Head of caudate nucleus (tissue), 42 donors: ENCODE results near the gene ASNS.
A peak's percentile ranks its signal among the peaks of the same experiment; 100 is the strongest.
"Not testable (repeated sequence)": the region's sequence is repeated elsewhere in the genome, so short reads cannot be mapped to it uniquely, and the experiment has no call there.

Experiments
- DNase-seq, 42 donors: peaks; one replicate each; pipeline versions ENCODE4 v3.0.0 to v3.0.0-alpha.2; 2020 to 2021; ENCODE audit warnings: mixed read lengths in 7 of 42
- intact Hi-C: fragments of 100-400 bp; cut with DNase I; formaldehyde crosslinking; loops from one replicate; pipeline ENCODE4 v1.15.0; 2022

ASNS gene, protein sequence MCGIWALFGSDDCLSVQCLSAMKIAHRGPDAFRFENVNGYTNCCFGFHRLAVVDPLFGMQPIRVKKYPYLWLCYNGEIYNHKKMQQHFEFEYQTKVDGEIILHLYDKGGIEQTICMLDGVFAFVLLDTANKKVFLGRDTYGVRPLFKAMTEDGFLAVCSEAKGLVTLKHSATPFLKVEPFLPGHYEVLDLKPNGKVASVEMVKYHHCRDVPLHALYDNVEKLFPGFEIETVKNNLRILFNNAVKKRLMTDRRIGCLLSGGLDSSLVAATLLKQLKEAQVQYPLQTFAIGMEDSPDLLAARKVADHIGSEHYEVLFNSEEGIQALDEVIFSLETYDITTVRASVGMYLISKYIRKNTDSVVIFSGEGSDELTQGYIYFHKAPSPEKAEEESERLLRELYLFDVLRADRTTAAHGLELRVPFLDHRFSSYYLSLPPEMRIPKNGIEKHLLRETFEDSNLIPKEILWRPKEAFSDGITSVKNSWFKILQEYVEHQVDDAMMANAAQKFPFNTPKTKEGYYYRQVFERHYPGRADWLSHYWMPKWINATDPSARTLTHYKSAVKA

DNA sequence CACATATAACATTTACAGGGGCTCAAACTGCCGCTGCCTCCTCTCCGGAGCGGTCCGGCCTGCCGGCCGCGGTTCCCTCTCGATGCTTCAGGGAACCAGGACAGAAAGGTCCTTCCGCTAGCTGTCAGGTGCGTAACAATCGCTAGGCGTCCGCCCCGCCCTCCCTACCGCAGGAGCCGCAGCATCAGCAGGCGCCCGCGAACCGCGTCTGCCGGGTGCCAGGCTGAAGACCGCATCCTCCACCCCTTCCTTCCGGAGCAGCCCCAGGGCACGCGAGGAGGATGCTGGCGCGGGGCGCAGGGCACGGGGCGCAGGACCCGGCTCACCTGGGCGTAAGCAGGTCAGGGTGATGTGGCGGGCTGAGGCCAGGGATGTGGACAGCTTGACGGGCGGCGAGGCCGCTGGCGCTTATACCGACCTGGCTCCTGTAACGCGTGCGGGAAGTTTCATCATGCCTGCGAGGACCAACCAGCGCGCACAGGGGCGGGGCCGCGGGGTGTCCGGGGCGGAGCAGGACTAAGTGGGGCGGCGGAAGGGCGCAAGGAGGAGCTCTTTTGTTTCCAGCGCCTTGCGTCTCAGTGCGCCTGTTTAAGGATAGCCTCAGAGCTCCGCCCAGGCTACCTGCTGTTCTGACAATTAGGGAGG is at the start of gene ASNS:
Gene ASNS (minus strand): TSS at position 384 of the 645 bp plus-strand sequence. CDS start 3,252 bp downstream, outside the sequence.
- intact Hi-C loops: no loop called here
- peak; percentile 85 to 98 (median 95) for DNase-seq

DNA sequence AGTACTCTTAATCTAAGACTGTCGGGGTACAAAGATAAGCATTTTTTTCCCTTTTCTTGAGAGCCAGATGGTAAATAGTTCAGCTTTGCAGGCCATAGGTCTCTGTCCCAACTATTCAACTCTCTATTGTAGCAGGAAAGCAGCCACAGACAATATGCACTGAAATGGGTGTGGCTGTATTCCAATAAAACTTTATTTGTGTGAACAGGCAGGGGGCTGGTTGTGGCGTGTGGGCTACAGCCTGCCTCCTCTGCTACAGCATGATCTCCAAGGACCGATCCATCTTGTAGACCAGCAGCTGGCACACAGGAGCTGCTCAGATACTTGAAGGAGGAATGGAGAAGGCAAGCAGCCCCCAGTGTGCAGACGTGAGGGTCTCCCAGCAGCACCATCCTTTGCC is 49.0 kb upstream of the ASNS start:
- DNase-seq: not testable (repeated sequence)

DNA sequence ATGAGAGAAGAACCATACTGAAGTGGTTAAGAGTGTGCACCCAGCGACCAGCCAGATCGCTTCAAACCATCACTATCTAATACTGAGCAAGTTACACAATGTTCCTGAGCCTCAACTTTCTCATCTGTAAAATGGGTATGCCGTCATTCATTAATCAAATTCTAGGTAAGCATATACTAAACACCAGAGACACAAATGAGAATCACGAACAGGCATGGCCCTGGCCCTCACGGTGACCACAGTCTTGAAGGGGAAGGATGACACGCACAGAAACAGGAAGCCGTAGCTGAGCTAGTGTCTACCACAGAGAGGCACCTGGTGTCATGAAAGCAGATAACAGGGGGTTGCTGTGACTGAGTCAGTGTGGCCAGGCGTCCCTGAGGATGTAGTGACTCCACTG is 43.1 kb upstream of the ASNS start:
- DNase-seq, intact Hi-C loops: not testable (repeated sequence)

More for the DNA sequence above, 49.0 kb upstream of the ASNS start:
- intact Hi-C loops: not testable (repeated sequence)

DNA sequence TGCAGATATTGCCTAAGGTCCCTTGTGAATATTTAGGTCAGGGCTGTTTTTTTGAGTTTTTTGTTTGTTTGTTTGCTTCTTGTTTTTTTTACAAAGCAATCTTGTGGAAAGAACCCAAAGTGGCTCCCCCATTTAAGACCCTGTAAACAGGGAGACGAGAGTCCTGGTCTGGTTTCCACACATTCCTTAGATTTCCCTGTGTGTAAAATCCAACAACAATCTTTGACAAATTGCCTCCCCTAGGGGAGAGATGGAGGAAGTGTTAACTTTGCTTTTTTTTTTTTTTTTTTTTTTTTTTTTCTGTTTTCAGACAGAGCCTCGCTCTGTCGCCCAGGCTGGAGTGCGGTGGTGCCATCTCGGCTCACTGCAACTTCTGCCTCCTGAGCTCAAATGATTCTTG is 40.1 kb upstream of the ASNS start:
- intact Hi-C loops, DNase-seq: not testable (repeated sequence)

DNA sequence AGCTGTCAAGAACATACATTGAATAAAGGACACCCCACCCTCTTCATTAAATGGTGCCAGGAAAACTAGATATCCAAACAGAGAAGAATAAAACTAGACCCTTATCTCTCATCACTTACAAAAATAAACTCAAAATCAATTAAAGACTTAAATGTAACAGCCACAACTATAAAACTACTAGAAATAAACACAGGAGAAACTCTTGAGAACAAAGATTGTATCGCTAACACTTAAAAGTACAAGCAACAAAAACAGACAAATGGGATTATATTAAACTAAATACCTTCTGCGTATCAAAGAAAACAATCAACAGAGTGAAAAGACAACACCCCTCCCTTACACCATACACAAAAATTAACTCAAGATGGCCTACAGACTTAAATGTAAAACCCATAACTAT is 24.7 kb upstream of the ASNS start:
- intact Hi-C loops, DNase-seq: not testable (repeated sequence)

DNA sequence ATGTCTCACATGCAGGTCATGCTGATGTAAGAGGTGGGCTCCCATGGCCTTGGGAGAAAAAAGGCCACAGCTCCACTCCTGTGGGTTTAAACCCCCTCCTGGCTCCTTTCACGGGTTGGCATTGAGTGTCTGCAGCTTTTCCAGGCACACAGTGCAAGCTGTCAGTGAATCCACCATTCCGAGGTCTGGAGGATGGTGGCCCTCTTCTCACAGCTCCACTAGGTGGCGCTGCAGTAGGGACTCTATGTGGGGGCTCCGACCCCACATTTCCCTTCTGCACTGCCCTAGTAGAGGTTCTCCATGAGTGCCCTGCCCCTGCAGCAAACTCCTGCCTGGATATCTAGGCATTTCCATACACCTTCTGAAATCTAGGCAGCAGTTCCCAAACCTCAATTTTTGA is 19.5 kb upstream of the ASNS start:
- intact Hi-C loops, DNase-seq: not testable (repeated sequence)

DNA sequence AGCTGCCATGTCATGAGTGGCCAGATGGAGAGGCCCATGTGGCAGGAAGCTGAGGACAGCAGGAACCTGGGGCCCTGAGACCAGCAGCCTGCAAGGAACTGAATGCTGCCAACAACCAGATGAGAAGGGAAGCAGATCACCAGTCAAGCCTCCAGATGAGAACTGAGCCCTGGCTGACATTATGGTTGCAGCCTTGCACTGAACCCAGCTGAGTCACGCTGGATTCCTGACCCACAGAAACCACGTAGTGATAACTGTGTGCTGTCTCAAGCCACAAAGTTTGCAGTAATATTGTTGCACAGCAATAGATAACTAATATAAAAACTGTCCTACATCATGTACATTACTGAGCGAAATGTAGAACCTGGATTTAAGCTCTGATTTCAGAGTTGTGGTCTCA is 7.3 kb upstream of the ASNS start:
- intact Hi-C loops, DNase-seq: not testable (repeated sequence)

DNA sequence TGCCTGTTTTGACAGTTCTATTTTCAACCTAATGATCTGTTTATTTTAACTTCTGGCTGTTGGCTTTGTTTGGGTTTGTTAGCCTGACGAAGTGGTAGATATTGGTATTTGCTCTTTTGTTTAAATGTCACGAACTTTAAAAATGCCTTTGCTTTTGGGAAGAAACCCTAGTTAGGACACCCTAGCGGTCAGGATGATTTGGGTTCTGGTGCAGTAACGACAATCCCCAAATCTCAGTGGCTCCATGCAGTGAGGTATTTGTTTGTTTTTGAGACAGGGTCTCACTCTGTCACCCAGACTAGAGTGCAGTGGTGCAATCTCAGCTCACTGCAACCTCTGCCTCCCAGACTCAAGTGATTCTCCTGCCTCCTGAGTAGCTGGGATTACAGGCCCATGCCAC is 2.7 kb upstream of the ASNS start:
- DNase-seq, intact Hi-C loops: not testable (repeated sequence)

DNA sequence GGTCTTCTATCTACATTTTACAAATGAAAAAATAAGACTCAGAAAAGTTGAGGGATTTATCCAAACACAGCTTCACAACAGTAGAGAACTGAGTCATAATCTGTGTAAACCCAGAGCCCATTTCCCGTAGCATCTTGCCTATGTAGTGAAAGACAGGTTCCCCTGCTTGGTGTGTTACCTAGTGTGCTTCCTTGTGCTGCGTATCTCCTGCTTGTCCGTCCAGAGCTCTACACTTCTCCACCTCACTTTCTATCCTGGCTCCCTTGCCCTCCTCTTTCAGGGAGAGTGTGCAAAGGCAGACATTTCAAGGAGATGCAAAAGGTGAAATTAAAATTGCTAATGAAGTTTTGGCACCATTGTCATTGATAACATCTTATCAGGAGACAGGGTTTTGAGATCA is 1.4 kb upstream of the ASNS start:
- no peak for DNase-seq
- intact Hi-C loops: no loop called here

DNA sequence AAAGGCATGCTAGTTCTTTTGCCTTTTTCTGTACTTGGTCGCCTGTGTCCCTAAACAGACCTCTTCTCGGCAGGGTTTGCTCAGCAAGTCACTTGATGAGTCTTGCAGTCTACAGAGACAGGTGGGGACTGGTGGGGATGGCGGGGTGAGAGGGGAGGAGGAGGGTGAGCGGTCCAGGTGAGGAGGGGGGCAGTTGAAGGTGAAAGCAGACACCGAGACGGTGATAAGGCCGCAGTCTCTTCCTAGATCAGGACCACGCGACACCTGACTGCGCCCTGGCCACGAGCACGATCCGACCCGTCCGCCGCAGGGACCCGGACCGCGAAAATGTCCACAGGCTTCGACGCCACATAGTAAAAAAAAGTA is 566 bp downstream of the ASNS start:
- DNase-seq: peak in 16 of 42 donors; percentile 2 to 56 (median 14)
- intact Hi-C loops: no loop called here

DNA sequence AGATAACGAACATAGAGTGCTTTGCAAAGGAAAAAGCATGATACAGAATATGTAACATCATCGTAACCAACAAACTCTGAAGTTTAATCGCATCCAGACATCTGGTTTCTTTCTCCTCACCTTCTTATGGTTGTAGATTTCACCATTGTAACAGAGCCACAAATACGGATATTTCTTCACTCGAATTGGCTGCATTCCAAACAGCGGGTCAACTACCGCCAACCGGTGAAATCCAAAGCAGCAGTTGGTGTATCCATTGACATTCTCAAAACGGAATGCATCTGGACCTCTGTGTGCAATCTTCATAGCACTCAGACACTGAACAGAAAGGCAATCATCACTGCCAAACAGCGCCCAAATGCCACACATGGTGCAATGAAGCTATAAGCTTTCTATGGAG is 3.4 kb downstream of the ASNS start:
- intact Hi-C loops: no loop called here
- no peak for DNase-seq

DNA sequence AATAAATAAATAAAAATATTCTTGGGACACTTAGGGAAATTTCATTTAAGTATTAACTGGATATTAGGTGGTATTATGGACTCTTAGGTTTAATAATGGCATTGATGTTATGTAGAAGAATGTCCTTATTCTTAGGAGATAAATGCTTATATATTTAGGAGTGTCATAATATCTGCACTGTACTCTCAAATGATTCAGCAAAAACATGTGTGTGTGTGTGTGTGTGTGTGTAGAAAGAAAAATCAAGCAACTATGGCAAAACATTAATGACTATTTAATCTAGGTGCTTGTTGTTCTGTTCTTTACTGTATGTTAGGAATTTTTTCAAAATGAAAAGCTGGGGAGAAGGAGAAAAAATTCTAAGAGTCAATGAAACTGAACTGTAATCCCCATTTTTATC is 3.9 kb downstream of the ASNS start:
- no peak for DNase-seq
- intact Hi-C loops: no loop called here

DNA sequence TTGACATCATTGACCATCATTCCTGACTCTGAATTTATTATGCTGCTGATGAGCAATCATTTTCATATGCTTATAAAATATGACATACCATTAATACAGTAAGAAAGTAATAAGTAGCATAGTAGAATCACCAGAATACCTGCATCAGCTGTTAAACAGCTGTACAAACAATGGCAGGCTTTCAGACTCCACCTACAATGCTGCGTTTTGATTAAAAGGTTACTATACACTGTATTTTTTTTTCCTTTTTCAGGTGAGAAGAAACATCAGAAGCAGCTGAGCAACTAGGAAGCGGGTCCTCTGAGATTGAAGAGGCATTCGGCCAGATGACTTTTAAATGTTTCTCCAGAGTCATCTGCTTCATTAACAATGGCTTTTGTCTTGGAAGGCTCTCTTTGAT is 7.1 kb downstream of the ASNS start:
- intact Hi-C loops: no loop called here
- DNase-seq: no peak

DNA sequence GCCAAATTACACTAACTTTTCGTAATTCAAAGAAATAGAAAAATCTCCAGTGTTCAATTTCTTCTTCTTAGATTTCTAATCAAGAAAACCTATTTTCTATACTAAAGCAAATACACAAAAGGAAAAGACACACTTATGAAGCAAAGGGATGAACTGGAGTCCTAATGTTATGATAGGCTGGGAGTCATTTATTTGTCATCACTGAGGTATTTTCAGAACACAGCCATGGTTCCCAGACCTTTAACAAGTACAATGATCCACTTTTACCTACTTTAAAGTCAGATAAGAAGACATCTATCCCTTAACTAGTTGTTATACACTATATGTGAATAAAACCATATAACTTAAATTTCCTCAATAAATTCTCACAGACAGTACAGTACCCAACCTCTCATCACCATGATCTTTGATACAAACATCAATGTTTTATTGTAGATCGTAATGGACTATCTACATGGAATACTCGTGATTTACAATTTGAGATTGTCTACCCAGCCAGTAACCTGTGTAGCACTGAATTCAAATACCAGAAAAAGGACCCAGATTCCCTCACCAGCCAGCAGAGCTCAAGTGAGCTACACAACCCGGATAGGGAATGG is 12.5 kb downstream of the ASNS start:
- intact Hi-C loops: no loop called here
- DNase-seq: no peak

DNA sequence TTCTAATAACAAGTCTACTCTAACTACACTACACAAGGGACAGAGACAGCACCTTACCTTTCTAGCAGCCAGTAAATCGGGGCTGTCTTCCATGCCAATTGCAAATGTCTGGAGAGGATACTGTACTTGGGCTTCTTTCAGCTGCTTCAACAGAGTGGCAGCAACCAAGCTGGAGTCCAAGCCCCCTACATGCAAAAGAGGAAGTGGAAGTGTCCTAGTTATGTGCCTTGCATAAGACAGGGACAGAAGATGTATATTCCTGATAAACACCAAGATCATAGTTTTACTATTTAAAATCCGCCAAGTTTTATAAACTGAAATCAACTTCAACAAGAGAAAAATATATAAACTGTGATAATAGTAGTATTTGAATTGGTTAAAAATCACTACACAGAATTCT is 14.0 kb downstream of the ASNS start:
- DNase-seq: no peak
- intact Hi-C loops: no loop called here

DNA sequence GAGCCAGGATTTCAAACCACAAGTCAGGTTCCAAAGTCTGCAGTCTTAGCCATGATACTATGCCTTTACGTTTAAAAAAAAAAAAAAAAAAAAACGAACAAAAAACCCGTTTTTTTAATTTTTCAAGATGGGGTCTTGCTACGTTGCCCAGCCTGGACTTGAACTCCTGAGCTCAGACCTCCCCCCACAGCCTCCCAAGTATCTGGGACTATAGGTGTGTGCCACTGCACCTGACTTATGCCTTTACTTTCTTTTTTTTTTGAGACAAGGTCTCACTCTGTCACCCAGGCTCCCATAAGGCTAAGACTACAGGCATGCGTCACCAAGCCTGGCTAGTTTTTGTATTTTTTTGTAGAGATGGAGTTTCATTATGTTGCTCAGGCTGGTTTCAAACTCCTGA is 14.7 kb downstream of the ASNS start:
- DNase-seq: no peak
- intact Hi-C loops: no loop called here

DNA sequence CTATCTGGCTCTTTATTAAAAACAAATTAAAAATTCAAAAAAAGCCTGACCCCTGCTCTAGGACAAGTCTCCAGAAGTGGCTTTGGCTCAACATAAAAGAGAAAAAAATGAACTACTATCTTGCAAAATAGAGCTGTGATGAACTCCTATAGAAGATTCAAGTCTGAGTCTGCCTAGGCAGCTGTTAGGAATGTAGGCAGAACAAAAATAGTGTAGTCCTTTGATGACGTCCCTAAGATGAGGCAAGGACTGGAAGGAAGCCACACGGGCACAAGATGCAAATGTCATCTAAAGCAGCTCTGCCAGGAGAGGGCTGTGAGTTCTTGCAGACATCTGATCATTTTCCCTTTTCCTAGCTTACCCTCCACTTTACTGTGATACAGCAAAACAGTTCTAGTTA is 20.5 kb downstream of the ASNS start:
- intact Hi-C loops: no loop called here
- peak in 1 of 42 donors; percentile 10 for DNase-seq

DNA sequence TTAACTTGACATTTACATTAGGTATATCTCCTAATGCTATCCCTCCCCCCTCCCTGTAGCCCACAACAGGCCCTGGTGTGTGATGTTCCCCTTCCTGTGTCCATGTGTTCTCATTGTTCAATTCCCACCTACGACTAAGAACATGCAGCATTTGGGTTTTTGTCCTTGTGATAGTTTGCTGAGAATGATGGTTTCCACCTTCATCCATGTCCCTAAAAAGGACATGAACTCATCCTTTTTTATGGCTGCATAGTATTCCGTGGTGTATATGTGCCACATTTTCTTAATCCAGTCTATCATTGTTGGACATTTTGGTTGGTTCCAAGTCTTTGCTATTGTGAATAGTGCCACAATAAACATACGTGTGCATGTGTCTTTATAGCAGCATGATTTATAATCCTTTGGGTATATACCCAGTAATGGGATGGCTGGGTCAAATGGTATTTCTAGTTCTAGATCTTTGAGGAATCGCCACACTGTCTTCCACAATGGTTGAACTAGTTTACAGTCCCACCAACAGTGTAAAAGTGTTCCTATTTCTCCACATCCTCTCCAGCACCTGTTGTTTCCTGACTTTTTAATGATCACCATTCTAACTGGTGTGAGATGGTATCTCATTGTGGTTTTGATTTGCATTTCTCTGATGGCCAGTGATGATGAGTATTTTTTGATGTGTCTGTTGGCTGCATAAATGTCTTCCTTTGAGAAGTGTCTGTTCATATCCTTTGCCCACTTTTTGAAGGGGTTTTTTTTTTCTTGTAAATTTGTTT is 21.8 kb downstream of the ASNS start:
- intact Hi-C loops, DNase-seq: not testable (repeated sequence)

DNA sequence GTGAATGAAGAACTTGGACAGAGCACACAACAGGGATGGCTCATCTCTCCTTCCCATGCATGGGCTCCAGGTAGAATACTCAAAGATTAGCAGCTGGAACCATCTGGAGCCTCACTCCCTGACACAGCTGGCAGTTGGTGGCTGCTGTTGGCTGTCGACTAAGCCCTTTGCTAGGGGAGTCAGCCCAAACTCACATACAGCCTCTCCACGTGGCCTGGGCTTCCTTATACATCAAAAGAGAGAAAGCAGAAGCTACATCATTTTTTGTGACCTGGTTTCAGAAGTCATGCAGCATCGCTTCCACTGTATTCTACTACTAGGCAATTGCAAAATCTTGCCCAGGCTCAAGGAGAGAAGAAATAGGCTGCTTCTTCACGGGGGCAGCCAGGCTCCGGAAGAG is 24.4 kb downstream of the ASNS start:
- no peak for DNase-seq
- intact Hi-C loops: loop anchor here (10.0 kb wide), 1 partner anchor 733 kb away; the partner anchor contains the start of gene SDHAF3
